ENCODE measurements around the gene GJA3.

GJA3 gene

DNA sequence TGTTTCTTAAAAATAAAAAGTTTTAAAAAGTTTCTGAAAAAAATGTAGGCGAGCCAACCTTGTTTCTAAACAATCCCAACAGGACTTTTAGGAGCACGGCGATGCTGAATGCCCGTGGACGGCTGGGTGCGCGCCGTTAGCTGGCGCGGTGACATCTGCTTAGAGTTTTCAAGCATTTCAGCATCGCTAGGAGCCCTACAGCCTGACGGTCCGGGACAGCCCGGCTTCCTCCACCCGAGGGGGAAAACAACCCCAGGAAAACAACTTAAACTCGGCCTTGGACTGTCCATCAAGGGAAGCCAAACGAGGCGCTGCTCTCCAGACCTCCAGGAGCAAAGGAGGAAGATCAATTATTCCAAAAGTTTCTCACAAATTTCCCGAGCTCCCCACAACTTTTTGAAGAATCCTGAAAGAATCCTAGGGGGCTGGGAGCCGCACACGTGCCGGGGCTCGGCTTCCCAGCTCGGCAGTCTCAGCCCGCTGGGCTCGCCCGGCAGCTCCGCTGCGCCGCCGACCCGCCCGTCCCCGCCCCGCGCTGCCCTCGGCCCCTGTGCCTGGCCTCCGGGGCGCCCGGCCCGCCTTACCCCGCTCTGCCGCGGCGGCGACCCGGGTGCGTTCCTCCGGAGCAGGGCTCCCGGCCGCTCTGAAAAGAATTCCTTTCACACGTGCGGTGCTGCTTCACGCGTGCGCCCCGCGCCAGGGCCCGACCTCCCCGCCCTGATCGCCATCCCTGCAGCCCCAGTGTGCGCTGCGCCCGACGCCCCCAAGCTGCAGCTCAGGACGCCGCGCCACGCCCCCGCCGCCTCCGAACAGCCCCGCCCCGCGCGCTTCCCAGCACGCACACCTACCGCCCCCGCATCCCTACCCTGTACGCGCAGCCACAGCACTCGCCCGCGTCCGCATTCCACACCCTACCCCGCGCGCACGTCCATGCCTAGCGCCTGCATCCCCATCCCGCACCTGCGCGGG lies at the start of gene GJA3:
Gene GJA3 (minus strand): TSS at position 747 of the 969 bp plus-strand sequence. CDS start 17,764 bp downstream, outside the sequence.
- no peaks in the 10 kb centered on the region for H3K36me3 ChIP-seq (ENCODE audit: control insufficient read depth, insufficient read depth, low read length)
- peak; percentile 66 for DNase-seq (ENCODE audit: extremely low read depth, insufficient read length)
- H3K27me3 ChIP-seq (replicated peaks; ENCODE audit: control insufficient read depth, insufficient read depth, low read length): no peaks in the 10 kb centered on the region; the same call in 1 of the 2 replicates
- peak within 1 kb of the TSS; percentile 67 for H3K4me3 ChIP-seq (replicated peaks; ENCODE audit: low read depth, low read length)
- TF ChIP-seq, protein P1, sequence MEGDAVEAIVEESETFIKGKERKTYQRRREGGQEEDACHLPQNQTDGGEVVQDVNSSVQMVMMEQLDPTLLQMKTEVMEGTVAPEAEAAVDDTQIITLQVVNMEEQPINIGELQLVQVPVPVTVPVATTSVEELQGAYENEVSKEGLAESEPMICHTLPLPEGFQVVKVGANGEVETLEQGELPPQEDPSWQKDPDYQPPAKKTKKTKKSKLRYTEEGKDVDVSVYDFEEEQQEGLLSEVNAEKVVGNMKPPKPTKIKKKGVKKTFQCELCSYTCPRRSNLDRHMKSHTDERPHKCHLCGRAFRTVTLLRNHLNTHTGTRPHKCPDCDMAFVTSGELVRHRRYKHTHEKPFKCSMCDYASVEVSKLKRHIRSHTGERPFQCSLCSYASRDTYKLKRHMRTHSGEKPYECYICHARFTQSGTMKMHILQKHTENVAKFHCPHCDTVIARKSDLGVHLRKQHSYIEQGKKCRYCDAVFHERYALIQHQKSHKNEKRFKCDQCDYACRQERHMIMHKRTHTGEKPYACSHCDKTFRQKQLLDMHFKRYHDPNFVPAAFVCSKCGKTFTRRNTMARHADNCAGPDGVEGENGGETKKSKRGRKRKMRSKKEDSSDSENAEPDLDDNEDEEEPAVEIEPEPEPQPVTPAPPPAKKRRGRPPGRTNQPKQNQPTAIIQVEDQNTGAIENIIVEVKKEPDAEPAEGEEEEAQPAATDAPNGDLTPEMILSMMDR (IDR thresholded peaks at IDR 0.05; ENCODE audit: insufficient read depth, low read length, poor library complexity, severe bottlenecking): no peak

DNA sequence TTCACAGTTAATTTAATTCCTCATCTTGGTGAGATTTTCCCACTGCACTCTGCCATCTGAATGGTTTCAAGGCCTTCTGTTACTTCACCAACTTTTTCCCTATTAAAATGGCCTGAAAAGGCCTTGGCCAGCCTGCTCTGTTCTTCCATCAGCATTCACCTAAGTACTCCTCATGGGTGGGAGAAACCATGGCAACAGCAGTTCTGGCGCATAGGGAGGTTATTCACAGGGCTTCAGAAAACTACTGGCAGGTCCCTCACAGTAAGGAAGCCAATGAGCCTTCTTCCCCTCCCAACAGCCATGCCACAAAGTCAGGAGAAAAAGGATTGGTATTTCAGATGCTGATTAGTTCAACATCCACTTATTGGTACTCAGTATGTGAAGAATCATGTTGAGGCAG lies 49.1 kb upstream of the GJA3 start:
- no peak overlapping the region for H3K4me3 ChIP-seq (replicated peaks; ENCODE audit: low read depth, low read length)
- no peaks in the 10 kb centered on the region for H3K36me3 ChIP-seq (ENCODE audit: control insufficient read depth, insufficient read depth, low read length)
- TF ChIP-seq, protein P1 (IDR thresholded peaks at IDR 0.05; ENCODE audit: insufficient read depth, low read length, poor library complexity, severe bottlenecking): no peak
- DNase-seq (ENCODE audit: extremely low read depth, insufficient read length): no peak
- no peaks in the 10 kb centered on the region; the same call in 1 of the 2 replicates for H3K27me3 ChIP-seq (replicated peaks; ENCODE audit: control insufficient read depth, insufficient read depth, low read length)

DNA sequence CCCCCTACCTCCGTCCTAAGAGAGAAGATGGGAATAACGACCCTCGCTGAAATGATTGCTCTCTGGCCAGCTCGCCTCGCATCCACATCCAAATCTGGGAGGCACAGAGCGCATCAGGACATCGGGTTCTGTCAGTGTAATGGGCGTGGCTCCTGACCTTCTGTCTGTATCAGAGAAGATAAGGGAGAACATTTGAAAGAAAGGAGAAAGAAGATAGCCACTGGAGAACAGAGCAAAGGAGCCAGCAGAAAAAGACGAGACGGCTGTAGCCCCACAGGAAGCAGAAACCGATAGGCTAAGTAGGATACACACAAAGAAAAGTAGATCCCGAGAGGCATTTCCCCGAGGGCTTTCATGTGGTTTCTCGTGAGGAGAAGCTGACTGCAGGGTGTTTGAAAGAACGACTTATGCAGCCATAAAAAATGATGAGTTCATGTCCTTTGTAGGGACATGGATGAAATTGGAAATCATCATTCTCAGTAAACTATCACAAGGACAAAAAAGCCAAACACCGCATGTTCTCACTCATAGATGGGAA lies 45.9 kb upstream of the GJA3 start:
- H3K27me3 ChIP-seq (replicated peaks; ENCODE audit: control insufficient read depth, insufficient read depth, low read length): no peaks in the 10 kb centered on the region; the same call in 1 of the 2 replicates
- no peak for DNase-seq (ENCODE audit: extremely low read depth, insufficient read length)
- TF ChIP-seq, protein P1 (IDR thresholded peaks at IDR 0.05; ENCODE audit: insufficient read depth, low read length, poor library complexity, severe bottlenecking): no peak

DNA sequence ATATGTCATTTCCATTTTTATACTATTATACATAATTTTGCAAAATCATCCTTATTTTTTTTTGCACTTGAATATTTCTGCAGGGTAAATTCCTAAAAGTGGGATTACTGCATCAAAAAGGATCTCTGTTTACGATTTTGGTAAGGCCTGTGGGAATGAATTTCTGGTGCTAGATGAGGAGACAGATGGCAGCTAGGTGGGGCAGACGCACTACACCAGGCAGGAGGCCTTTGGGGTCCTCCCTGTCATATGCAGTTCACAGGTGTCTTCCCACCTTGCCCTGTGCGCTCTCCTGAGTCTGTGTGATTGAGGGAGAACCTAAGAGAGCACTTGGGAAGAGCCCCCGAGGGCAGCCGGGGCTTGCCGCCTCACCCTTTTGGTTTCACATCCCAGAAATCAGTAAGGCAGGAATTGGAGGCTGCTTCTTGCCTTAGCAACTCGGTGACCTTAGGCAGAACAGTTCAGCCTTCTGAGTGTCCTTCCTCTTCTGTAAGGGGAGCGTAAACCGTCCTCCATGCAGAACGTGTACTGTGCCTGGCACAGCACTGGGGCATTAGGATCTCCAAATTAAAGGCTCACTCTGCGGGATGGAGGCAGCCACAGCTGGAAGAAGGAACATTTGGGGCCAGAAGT lies 45.3 kb upstream of the GJA3 start:
- Histone ChIP-seq H3K4me3 (replicated peaks; ENCODE audit: low read depth, low read length) (no peak overlapping the region), H3K27me3 (replicated peaks; ENCODE audit: control insufficient read depth, insufficient read depth, low read length) (no peaks in the 10 kb centered on the region; the same call in 1 of the 2 replicates), H3K36me3 (ENCODE audit: control insufficient read depth, insufficient read depth, low read length) (no peaks in the 10 kb centered on the region)
- DNase-seq (ENCODE audit: extremely low read depth, insufficient read length): no peak
- TF ChIP-seq, protein P1 (IDR thresholded peaks at IDR 0.05; ENCODE audit: insufficient read depth, low read length, poor library complexity, severe bottlenecking): no peak

More for the DNA sequence above, 45.9 kb upstream of the GJA3 start:
- Histone ChIP-seq H3K36me3 (ENCODE audit: control insufficient read depth, insufficient read depth, low read length) (no peaks in the 10 kb centered on the region), H3K4me3 (replicated peaks; ENCODE audit: low read depth, low read length) (no peak overlapping the region)

DNA sequence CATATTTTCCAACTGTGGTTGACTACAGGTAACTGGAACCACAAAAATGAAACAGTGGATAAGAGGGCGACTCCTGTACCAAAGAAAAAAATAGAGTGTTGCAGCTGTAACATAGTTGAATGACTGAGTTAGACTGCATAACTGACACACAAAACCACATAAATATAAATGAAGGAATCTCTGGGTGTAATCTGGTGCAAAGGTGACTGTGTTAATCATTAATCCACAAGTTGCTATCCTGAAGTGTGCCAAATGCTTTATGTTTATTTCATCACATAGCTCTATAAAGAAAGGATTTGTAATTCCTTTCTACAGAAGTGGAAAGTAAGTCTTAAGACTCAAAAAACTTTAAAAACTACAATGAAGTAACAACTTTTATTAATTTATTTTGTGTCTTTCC lies 37.9 kb upstream of the GJA3 start:
- TF ChIP-seq, protein P1 (IDR thresholded peaks at IDR 0.05; ENCODE audit: insufficient read depth, low read length, poor library complexity, severe bottlenecking): no peak
- Histone ChIP-seq H3K27me3 (replicated peaks; ENCODE audit: control insufficient read depth, insufficient read depth, low read length) (no peaks in the 10 kb centered on the region), H3K36me3 (ENCODE audit: control insufficient read depth, insufficient read depth, low read length) (no peaks in the 10 kb centered on the region), H3K4me3 (replicated peaks; ENCODE audit: low read depth, low read length) (no peak overlapping the region)
- DNase-seq (ENCODE audit: extremely low read depth, insufficient read length): no peak

All from GM06990 (cell line).